ENCODE measurements around the gene TMEM89.
A peak's percentile ranks its signal among the peaks of the same experiment; 100 is the strongest.

TMEM89 gene

GRCh38 chr3:48621461-48621869, at the start of gene TMEM89:
Gene TMEM89 (minus strand): TSS chr3:48621769. CDS start chr3:48621756, 13 bp downstream.
- DNase-seq (ENCODE audit: low read depth in 3 of 3), result no peak

DNA sequence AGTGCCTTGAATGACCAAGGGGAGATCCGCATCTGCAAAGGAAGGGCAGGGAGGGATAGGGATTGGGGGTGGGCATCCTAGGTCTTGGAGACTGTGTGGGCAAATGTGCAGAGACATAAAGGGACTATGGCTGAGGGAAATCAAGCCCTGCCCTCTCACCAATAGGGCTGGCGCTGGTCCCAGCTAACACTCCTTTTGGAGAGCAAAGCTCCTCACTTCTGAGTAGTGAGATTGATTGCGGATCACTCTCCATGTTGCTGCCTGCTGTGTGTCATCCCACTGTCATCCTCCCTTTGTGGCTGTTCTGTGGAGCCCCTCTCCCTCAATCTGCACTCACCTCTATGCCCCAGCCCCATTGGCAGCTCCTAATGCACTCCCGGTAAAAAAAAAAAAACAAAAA, 43.4 kb upstream of the TMEM89 start:
- DNase-seq (ENCODE audit: low read depth in 3 of 3), result no peak

GRCh38 chr3:48664313-48664644, 42.7 kb upstream of the TMEM89 start:
- DNase-seq (ENCODE audit: low read depth in 3 of 3), result no peak

DNA sequence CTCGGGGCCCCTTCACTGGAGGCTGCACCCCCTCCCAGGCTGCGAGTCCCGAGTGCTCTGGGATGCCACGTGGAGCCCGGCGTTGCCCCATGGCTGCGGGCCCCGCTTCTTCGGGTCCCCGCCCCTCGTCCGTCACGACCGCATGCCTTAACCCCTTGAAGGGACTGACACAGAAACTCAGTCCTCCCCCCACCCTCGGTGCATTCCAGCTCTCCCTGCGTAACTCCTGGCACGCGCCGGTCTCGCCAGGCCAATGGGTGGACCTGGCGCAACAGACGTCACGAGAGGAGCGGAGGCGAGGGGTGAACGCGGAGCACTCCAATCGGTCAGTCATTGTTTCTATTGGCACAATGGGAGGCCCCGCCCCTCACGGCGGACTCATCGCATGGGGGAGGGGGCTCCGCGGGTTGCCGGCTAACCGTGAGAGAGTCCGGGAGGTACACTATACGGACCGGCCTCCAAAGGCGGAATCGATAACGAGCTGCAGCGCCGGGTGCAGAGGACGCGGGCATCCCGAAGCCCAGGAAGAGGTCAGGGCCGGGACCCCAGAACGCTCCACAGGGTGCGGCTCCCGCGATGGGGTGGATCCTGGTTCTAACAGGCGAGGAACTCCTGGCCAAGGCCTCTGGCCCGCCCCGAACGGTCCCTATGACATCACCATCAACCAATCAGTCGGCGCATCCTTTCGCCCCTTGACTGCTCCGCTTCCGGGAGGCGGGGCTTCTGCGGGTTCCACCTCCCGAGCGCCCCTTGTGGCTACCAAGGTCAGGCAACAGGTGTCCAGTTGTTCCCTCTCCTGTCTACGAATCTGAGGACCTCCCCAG, 42.1 kb upstream of the TMEM89 start:
- peak; percentile 70 to 92 (median 71) for DNase-seq (ENCODE audit: low read depth in 3 of 3)

DNA sequence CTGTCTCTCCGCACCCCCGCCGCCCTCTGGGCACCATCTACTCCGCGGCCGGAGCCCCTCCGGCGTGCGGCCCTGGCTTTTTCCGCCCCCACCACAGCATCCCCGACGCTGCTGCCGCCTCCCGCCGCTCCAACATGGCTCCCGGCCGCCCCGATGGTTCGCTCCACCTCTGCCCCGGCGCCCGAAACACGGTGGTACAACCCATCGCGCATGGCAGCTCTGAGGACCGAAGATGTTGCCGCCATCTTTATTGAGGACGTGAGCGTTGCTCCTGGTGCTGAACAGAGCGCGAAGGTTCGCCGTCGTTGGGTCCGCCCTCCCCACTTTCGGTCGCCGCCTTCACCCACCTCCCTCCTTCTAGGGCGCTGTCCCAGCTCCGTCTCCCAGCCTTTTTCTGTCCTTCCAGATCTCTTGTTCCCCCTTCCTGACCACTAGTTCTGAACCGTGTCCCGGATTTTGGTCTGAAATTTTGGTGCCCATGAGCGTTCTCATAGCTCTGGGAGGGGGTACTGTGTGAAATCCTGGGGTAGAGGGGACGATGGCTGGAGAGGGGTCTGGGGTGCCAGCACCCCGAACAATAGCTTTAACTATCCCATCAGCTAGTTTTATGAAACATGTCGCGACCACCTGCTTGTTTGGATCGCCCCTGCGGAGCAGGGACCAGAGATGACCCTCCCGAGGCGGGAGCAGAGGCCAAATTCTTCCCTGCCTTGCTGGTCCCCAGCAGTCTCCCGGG, 41.4 kb upstream of the TMEM89 start, which contains the start of gene CELSR3:
TSS of gene CELSR3 (minus strand) at position 134 of the 736 bp plus-strand sequence. CDS start 252 bp downstream, outside the sequence.
- peak in 2 of 3 experiments; percentile 23 to 66 for DNase-seq (ENCODE audit: low read depth in 3 of 3)

DNA sequence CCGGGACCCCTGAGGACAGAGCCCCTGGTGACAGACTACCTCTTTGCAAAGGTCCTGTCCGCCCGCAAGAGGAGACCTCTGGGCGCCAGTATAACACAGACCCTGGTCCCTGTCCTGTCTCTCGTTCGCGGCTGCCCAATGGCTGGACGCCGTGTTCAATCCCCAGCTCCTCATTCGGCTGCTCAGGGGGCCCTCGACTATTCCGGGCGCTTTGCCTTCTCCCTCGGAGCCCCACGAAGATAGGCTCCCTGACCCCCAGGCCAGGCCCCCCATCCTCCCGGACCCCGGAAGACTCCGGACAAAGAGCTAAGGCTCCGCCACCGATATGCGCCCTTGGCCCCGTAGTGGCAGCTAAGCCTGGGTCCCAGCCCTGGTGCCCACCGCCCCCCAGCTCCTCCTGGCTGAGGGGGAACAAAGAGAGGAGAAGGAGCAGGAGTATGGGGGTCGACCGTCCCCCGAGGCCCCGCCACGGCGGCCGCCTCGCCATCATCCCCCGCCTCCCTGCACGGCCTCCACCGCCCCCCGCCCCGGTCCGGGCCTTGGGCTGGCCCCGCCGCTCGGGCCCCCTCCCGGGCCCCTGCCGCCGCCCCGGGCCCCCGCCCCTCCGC, 40.7 kb upstream of the TMEM89 start:
- DNase-seq (ENCODE audit: low read depth in 3 of 3), result no peak

GRCh38 chr3:48661501-48662144, 40.1 kb upstream of the TMEM89 start:
- DNase-seq (ENCODE audit: low read depth in 3 of 3), result peak; percentile 43 to 69 (median 43)

- DNase-seq (ENCODE audit: low read depth in 3 of 3), result no peak
Measured at GRCh38 chr3:48660800-48661400, 39.3 kb upstream of the TMEM89 start.

DNA sequence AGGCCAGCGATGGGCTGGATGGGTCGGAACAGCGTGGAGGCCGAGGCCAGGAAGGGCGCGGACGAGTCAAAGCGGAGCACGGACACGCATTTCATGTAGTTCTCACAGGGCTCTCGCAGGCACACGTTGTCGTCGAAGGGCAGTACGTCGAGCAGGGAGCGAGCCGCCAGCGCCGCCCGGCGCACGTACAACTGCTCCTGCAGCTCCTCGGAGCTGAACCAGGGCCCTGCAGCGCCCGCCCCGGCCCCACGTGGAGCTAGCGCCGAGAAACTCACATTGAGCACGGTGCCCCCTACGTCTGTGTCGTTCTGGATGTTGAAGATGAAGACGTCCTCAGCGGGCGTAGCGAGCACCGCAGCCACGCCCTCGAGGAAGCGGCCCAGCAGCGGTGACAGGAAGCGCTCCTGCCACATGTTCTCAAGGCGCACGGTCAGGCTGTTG, 35.3 kb upstream of the TMEM89 start:
- peak in 1 of 3 experiments; percentile 22 for DNase-seq (ENCODE audit: low read depth in 3 of 3)

DNA sequence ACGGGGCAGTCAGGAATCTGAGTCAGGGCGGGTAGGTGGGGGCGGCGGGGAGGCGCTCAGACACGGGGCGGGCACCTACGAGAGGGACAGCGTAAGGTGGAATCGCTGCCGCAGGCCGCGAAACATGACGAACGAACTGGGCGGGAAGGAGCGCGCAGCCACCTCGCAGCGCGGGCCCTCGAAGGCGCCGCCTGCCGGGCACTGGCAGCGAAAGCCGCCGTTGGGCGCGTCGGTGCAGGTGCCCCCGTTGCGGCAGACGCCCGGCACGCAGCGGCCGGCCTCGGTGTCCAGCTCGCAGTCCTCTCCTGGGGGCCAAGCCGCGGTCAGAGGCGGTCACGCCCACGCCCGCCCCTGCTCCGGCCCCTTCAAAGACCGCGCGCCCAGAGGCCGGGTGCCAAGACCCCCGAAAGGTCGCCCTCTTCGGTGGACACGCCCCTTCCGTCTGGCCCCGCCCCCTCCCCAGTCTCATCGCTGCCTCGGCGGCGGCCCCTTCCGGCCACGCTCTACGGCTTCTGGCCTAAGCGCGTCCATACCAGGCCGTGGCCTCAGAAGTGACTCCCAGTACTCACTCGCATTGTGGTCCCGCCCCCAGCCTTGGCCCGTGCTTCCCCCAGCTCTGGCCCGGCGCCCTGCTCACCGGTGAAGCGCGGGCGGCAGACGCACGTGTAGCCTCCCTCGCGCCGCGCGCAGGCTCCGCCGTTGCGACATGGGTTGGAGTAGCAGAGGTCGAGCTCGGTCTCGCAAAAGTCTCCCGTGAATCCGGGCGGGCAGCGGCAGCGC, 34.7 kb upstream of the TMEM89 start:
- peak; percentile 67 to 85 (median 71) for DNase-seq (ENCODE audit: low read depth in 3 of 3)

GRCh38 chr3:48655606-48656005, 34.0 kb upstream of the TMEM89 start:
- DNase-seq (ENCODE audit: low read depth in 3 of 3), result peak in 1 of 3 experiments; percentile 58

GRCh38 chr3:48655063-48655462, 33.5 kb upstream of the TMEM89 start:
- DNase-seq (ENCODE audit: low read depth in 3 of 3), result no peak

DNA sequence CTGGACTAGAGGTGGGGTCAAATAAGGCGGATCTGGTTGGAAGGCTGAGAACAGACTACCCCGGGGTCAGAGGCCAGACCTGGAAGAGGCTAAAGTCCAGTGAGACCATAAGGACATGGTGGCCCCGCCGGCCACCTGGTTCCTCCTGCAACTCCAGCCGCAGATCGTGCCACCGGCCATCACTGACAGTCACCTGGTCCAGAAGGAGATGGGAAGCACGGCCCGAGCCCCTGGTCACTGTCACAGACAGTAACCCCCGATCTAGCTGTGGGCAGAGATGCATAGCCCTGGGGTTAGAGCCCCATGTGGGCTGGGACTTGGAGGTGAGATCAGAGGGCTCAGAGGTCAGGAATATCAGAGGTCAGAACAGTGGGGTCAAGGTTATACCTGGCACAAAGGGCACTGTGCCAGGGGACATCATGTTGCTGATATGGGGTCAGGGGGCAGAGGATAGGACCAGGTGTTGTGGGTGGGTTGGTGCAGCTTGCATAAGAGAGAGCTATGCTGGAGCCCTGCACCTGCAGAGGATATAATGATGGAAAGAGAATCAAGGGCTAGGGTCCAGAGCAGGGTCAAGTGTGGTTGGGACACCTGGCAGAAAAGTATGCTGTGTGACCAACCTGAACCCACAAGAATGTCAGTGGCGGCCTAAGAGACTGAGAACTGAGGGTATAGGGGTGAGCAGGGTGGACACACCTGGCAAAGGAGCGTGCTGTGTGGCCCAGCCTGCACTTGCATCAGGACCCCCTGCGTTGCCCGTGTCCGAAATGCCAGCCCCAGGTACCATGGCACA, 31.6 kb upstream of the TMEM89 start:
- DNase-seq (ENCODE audit: low read depth in 3 of 3), result no peak

DNA sequence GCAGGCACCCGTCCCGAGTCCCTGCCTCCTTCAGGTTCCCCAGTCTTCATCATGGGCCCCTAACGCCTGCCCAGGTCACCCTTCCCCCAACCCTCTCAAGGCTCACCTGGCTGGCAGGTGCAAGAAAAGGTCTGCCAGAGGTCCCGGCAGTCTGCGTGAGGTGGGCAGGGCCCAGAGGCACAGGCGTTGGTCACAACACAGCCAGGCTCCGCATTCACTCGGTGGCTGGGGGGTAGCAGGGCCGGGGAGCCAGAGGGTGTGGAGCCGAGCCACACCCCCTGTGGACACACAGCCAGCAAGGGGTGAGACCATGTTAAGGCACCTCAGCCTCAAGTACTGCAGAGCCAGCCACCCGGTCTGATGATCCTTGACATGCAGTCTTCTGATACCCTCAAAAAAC, 30.2 kb upstream of the TMEM89 start:
- no peak for DNase-seq (ENCODE audit: low read depth in 3 of 3)

- DNase-seq (ENCODE audit: low read depth in 3 of 3), result no peak
Measured at GRCh38 chr3:48650723-48651122, 29.2 kb upstream of the TMEM89 start.

GRCh38 chr3:48648188-48648850, 26.8 kb upstream of the TMEM89 start:
- no peak for DNase-seq (ENCODE audit: low read depth in 3 of 3)

- DNase-seq (ENCODE audit: low read depth in 3 of 3), result no peak
Measured at GRCh38 chr3:48647714-48648113, 26.1 kb upstream of the TMEM89 start.

DNA sequence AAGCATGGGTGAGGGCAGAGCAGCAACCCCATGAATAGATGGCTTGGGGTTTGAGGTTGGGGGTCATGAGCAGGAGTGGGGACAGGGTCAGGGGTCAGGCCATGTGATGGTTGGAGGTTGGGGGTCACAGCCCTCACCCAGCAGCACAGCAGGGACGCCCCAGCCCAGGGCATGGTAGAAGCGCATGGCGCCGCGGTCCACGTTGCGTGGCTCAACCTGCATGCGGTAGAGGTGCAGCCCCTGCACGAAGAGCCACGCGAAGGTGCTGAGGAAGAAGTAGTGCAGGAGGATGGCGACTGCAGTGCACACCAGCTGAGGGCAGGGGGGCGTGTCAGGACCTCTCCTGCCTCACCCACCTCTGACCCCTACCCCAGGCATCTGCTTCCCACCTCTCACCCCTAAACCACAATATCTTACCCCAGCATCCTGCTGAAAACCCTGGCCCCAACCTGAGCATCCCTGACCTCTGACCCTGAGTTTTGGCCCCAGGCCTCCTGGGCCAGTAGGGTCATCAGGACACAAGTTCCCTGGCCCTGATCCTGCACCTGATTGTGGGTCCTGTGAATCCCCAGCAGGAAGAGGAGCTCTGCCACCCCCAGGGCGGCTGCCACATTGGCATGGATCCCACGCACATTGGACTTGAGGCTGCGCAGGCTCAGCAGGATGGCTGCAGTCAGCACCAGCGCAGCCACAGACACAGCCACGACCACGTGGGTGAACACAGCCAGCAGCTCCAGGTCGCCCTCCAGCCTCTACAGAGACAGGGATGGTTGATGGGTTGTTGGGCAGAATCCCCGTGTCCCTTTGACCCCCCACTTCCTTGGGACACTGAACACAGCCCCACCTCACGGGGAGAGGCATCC, 23.6 kb upstream of the TMEM89 start:
- DNase-seq (ENCODE audit: low read depth in 3 of 3), result no peak

Data from stimulated activated CD4-positive, alpha-beta T cell treated with anti-CD3 and anti-CD28 coated beads, TNF-alpha, amount 100 ng/mL, for 24 hours (primary cell).